ENCODE results near the gene SMARCD3. TPM values are rescaled to one million over a fixed set of nuclear protein-coding genes. Genes with fewer than 3 reads are reported as not detected.
A peak's percentile ranks its signal among the peaks of the same experiment; 100 is the strongest.

SMARCD3 gene
- polyA plus RNA-seq, 1 donor from 2014 or later, result 199 TPM

GRCh38 chr7:151251689-151252560 lies 3.4 kb upstream of the SMARCD3 start:
- no peaks in the 10 kb centered on the region for H3K79me2 ChIP-seq (replicated peaks; ENCODE audit: insufficient read depth, low read length)
- H3K9me3 ChIP-seq (ENCODE audit: low read length), result no peaks in the 10 kb centered on the region
- no peaks in the 10 kb centered on the region for H4K20me1 ChIP-seq (ENCODE audit: insufficient read depth)
- peak overlapping the region; percentile 98 for H3K27ac ChIP-seq (ENCODE audit: low read length)
- peaks cover 4% of the 10 kb centered on the region for H3F3A ChIP-seq (ENCODE audit: insufficient read depth, low read length, poor library complexity, severe bottlenecking)
- H2AFZ ChIP-seq (ENCODE audit: low read depth, low read length), result peak overlapping the region; percentile 90
- H3K36me3 ChIP-seq (ENCODE audit: insufficient read depth, low read length), result no peaks in the 10 kb centered on the region
- TF ChIP-seq MXI1 (conservative IDR thresholded peaks at IDR 0.05; ENCODE audit: poor library complexity, severe bottlenecking), result peak; percentile 49
- no peak for TF ChIP-seq EP300 (conservative IDR thresholded peaks at IDR 0.05; ENCODE audit: poor library complexity, severe bottlenecking)
- no peak for TF ChIP-seq EZH2 (IDR thresholded peaks at IDR 0.05; ENCODE audit: borderline replicate concordance, insufficient read depth, low read length, poor library complexity, severe bottlenecking)
- TF ChIP-seq POLR2AphosphoS5 (IDR thresholded peaks at IDR 0.05), result peak; percentile 31
- TF ChIP-seq RAD21 (conservative IDR thresholded peaks at IDR 0.05), result no peak
- TF ChIP-seq CTCF (IDR thresholded peaks at IDR 0.05; ENCODE audit: poor library complexity, severe bottlenecking), result no peak
- peak; percentile 79 for TF ChIP-seq REST (IDR thresholded peaks at IDR 0.05; ENCODE audit: borderline replicate concordance)
- TF ChIP-seq TAF1 (IDR thresholded peaks at IDR 0.05; ENCODE audit: low read depth), result no peak
- no peak for TF ChIP-seq SMC3 (conservative IDR thresholded peaks at IDR 0.05; ENCODE audit: poor library complexity)
- no peaks in the 10 kb centered on the region for H3K27me3 ChIP-seq (ENCODE audit: insufficient read depth, low read depth, low read length)
- peak overlapping the region; percentile 96 for H3K9ac ChIP-seq (ENCODE audit: low read length)
- peak overlapping the region; percentile 97 for H3K4me2 ChIP-seq (ENCODE audit: low read length)
- H3K4me3 ChIP-seq (ENCODE audit: low read length), result peak overlapping the region; percentile 79
- H3K9me2 ChIP-seq (ENCODE audit: insufficient read depth, low read length), result no peaks in the 10 kb centered on the region

GRCh38 chr7:151251328-151251688 lies 2.8 kb upstream of the SMARCD3 start:
- peak overlapping the region; percentile 52 for H3K4me2 ChIP-seq (ENCODE audit: low read length)
- H2AFZ ChIP-seq (ENCODE audit: low read depth, low read length), result peak overlapping the region; percentile 10
- no peaks in the 10 kb centered on the region for H3K9me2 ChIP-seq (ENCODE audit: insufficient read depth, low read length)
- TF ChIP-seq REST (IDR thresholded peaks at IDR 0.05; ENCODE audit: borderline replicate concordance) (no peak), POLR2AphosphoS5 (IDR thresholded peaks at IDR 0.05) (no peak), MXI1 (conservative IDR thresholded peaks at IDR 0.05; ENCODE audit: poor library complexity, severe bottlenecking) (no peak), EP300 (conservative IDR thresholded peaks at IDR 0.05; ENCODE audit: poor library complexity, severe bottlenecking) (no peak), SMC3 (conservative IDR thresholded peaks at IDR 0.05; ENCODE audit: poor library complexity) (no peak), CTCF (IDR thresholded peaks at IDR 0.05; ENCODE audit: poor library complexity, severe bottlenecking) (peak; percentile 7)
- no peaks in the 10 kb centered on the region for H3K27me3 ChIP-seq (ENCODE audit: insufficient read depth, low read depth, low read length)
- peak overlapping the region; percentile 74 for H3K27ac ChIP-seq (ENCODE audit: low read length)
- peak overlapping the region; percentile 96 for H3K9ac ChIP-seq (ENCODE audit: low read length)
- H3K36me3 ChIP-seq (ENCODE audit: insufficient read depth, low read length), result no peaks in the 10 kb centered on the region
- H3K4me3 ChIP-seq (ENCODE audit: low read length), result peak overlapping the region; percentile 60
- peaks cover 3% of the 10 kb centered on the region for H3K79me2 ChIP-seq (replicated peaks; ENCODE audit: insufficient read depth, low read length)
- H4K20me1 ChIP-seq (ENCODE audit: insufficient read depth), result no peaks in the 10 kb centered on the region
- H3F3A ChIP-seq (ENCODE audit: insufficient read depth, low read length, poor library complexity, severe bottlenecking), result peaks cover 4% of the 10 kb centered on the region
- H3K9me3 ChIP-seq (ENCODE audit: low read length), result no peaks in the 10 kb centered on the region
